K562 (cell line): ENCODE data around the gene SNUPN. TPM values are rescaled to one million over a fixed set of nuclear protein-coding genes. Genes with fewer than 3 reads are reported as not detected.

Experiments
- CBFB ChIP-seq: sonication (generic); formaldehyde crosslinking; IDR thresholded peaks from 2 replicates; pipeline ENCODE4 v1.4.0; 2020; ENCODE audit warnings: mild to moderate bottlenecking, missing genetic modification reagents
- CREBBP ChIP-seq: IDR thresholded peaks from one replicate; pipeline ENCODE4 v1.6.1; 2012; ENCODE audit warnings: low read depth, mild to moderate bottlenecking, control low read depth, inconsistent platforms, low read length
- CTCF ChIP-seq, 3 experiments: IDR thresholded peaks in 2 of 3; conservative IDR thresholded peaks in 1 of 3; 2 replicates each; pipeline ENCODE4 v1.5.1; 2011 to 2012; ENCODE audit warnings: low read length in 3 of 3, mild to moderate bottlenecking in 3 of 3, control low read depth in 2 of 3, improper control_type of control experiment in 1 of 3, inconsistent platforms in 1 of 3, low read depth in 1 of 3, mixed read lengths in 1 of 3, moderate library complexity in 1 of 3; ENCODE audit not compliant: insufficient read depth in 2 of 3
- HDAC1 ChIP-seq, 2 experiments: fragments of 450-650 bp; IDR thresholded peaks; 2 replicates each; pipeline ENCODE4 v1.6.1; 2016 to 2017; ENCODE audit warnings: inconsistent platforms in 1 of 2, mild to moderate bottlenecking in 1 of 2, moderate library complexity in 1 of 2
- PRMT5 ChIP-seq: sonication (generic); formaldehyde crosslinking; IDR thresholded peaks from 2 replicates; pipeline ENCODE4 v1.5.0; 2020; ENCODE audit warnings: missing genetic modification reagents
- RAD21 ChIP-seq, 2 experiments: fragments of 250-450 bp in 1 of 2; fragments of 450-650 bp in 1 of 2; sonication (Bioruptor Pico) in 1 of 2; formaldehyde crosslinking in 1 of 2; IDR thresholded peaks in 1 of 2; conservative IDR thresholded peaks in 1 of 2; 2 replicates each; pipeline versions ENCODE4 v1.4.0 to v1.8.0; 2020 to 2022; ENCODE audit warnings: mild to moderate bottlenecking in 2 of 2, moderate library complexity in 1 of 2
- STAT5A ChIP-seq: IDR thresholded peaks from 2 replicates; pipeline ENCODE4 v1.6.1; 2012; ENCODE audit warnings: low read length, inconsistent platforms, borderline replicate concordance
- TGIF2 ChIP-seq: sonication (generic); formaldehyde crosslinking; IDR thresholded peaks from 2 replicates; pipeline ENCODE4 v1.8.1; 2022; ENCODE audit warnings: mild to moderate bottlenecking, missing genetic modification reagents, moderate library complexity
- ZNF224 ChIP-seq: sonication (generic); formaldehyde crosslinking; IDR thresholded peaks from 2 replicates; pipeline ENCODE4 v1.8.0; 2022; ENCODE audit warnings: mild to moderate bottlenecking, missing genetic modification reagents
- ZNF445 ChIP-seq: fragments of 250-450 bp; sonication (Bioruptor Pico); IDR thresholded peaks from 2 replicates; pipeline ENCODE4 v1.4.0; 2020; ENCODE audit warnings: low read depth, mild to moderate bottlenecking, moderate library complexity
- ZNF696 ChIP-seq: fragments of 250-450 bp; sonication (Bioruptor Pico); conservative IDR thresholded peaks from 2 replicates; pipeline ENCODE4 v1.4.0; 2020; ENCODE audit warnings: mild to moderate bottlenecking, moderate library complexity
- ZZZ3 ChIP-seq: fragments of 450-650 bp; IDR thresholded peaks from 2 replicates; pipeline ENCODE4 v1.6.1; 2016; ENCODE audit warnings: antibody characterized with exemption, mild to moderate bottlenecking, moderate library complexity
- polyA plus RNA-seq, 8 experiments: library from polyadenylated mRNA; depleted of rRNA in 4 of 8; stranded (reverse) in 5 of 8; unstranded in 3 of 8; fragments of >200 nt; fragmentation: Nextera tagmentation in 2 of 8; fragmentation: Illumina TruSeq in 1 of 8; extraction: Ambion mirVana in 2 of 8; extraction: Trizol in 1 of 8; gene quantifications; 2 replicates each; pipeline versions ENCODE4 v1.2.1 to v1.2.3, GENCODE V29; 2011 to 2014; ENCODE audit warnings: inconsistent platforms in 1 of 8, missing spikeins in 1 of 8
- total RNA-seq, 7 experiments: library from RNA; depleted of rRNA in 6 of 7; stranded (reverse); fragments of >200 nt in 6 of 7; fragmentation: Illumina TruSeq in 2 of 7; extraction: Trizol in 2 of 7; gene quantifications; 2 replicates each; pipeline versions ENCODE4 v1.2.1 to v1.2.3, GENCODE V29; 2011 to 2021; ENCODE audit warnings: low replicate concordance in 1 of 7
- TF ChIP-seq, protein P1 (sequence below), 3 experiments: fragments of 200-800 bp in 1 of 3; fragments of 250-450 bp in 1 of 3; fragments of 450-650 bp in 1 of 3; sonication (Bioruptor Pico) in 1 of 3; sonication (Bioruptor generic) in 1 of 3; formaldehyde crosslinking in 1 of 3; IDR thresholded peaks; 2 replicates each; pipeline versions ENCODE4 v1.6.1 to v1.8.0; 2016 to 2022; ENCODE audit warnings: mild to moderate bottlenecking in 2 of 3, missing genetic modification characterization in 2 of 3, missing compliant biosample characterization in 1 of 3, moderate library complexity in 1 of 3
- TF ChIP-seq, protein P2 (sequence below): fragments of 250-450 bp; sonication (Bioruptor Pico); IDR thresholded peaks from 2 replicates; pipeline ENCODE4 v1.5.0; 2020; ENCODE audit warnings: mild to moderate bottlenecking, borderline replicate concordance
- TF ChIP-seq, protein P3 (sequence below): fragments of 450-650 bp; IDR thresholded peaks from 2 replicates; pipeline ENCODE4 v1.6.1; 2014; ENCODE audit warnings: low read depth, mild to moderate bottlenecking, moderate library complexity, borderline replicate concordance

SNUPN gene
- total and polyA plus RNA-seq, 9 of the 15 experiments (the other 6 are each of a cell fraction or from before 2014, with no cell fraction given), result 32.2 to 78.3 (median 40.0) TPM

DNA sequence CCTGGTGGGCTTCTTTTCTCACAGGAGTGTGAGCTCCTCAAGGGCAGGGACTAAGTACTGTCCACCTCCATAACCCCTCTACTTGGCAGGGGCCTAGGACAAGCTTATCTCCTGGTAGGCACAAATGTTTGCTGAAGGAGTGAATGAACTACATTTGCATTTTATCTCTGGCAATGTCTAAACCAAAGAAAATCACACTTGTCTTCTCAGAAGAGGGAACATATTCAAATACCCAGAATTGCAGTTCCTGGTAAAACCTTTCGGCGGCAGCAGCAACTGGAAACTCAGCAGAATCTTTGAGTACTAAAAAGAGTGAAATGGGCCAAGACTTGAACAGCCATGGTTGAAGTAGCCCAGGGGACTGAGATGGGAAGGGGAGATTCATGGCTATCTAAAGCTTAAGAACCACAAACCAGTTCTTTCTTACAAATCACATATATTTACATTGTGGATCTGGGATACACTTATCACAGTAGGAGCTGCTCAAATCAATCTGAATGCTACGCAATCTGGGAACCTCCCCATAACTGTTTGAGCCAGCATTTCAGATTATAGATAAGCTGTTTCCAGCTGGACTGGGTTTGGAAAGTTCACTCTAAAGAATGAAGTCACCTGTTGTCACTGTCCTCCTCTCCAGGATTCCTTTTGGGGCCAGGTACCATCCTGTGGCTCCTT is 27.7 kb downstream of the SNUPN start (continued):
- TF ChIP-seq, protein P1, sequence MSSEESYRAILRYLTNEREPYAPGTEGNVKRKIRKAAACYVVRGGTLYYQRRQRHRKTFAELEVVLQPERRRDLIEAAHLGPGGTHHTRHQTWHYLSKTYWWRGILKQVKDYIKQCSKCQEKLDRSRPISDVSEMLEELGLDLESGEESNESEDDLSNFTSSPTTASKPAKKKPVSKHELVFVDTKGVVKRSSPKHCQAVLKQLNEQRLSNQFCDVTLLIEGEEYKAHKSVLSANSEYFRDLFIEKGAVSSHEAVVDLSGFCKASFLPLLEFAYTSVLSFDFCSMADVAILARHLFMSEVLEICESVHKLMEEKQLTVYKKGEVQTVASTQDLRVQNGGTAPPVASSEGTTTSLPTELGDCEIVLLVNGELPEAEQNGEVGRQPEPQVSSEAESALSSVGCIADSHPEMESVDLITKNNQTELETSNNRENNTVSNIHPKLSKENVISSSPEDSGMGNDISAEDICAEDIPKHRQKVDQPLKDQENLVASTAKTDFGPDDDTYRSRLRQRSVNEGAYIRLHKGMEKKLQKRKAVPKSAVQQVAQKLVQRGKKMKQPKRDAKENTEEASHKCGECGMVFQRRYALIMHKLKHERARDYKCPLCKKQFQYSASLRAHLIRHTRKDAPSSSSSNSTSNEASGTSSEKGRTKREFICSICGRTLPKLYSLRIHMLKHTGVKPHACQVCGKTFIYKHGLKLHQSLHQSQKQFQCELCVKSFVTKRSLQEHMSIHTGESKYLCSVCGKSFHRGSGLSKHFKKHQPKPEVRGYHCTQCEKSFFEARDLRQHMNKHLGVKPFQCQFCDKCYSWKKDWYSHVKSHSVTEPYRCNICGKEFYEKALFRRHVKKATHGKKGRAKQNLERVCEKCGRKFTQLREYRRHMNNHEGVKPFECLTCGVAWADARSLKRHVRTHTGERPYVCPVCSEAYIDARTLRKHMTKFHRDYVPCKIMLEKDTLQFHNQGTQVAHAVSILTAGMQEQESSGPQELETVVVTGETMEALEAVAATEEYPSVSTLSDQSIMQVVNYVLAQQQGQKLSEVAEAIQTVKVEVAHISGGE (CRISPR knock-in tag; IDR thresholded peaks at IDR 0.05), result no peak
- TF ChIP-seq, protein P2, sequence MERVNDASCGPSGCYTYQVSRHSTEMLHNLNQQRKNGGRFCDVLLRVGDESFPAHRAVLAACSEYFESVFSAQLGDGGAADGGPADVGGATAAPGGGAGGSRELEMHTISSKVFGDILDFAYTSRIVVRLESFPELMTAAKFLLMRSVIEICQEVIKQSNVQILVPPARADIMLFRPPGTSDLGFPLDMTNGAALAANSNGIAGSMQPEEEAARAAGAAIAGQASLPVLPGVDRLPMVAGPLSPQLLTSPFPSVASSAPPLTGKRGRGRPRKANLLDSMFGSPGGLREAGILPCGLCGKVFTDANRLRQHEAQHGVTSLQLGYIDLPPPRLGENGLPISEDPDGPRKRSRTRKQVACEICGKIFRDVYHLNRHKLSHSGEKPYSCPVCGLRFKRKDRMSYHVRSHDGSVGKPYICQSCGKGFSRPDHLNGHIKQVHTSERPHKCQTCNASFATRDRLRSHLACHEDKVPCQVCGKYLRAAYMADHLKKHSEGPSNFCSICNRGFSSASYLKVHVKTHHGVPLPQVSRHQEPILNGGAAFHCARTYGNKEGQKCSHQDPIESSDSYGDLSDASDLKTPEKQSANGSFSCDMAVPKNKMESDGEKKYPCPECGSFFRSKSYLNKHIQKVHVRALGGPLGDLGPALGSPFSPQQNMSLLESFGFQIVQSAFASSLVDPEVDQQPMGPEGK (CRISPR knock-in tag), result no peak
- TF ChIP-seq CTCF (IDR thresholded peaks at IDR 0.05 in 2 of 3, conservative IDR thresholded peaks at IDR 0.05 in 1 of 3; ENCODE audit: insufficient read depth in 2 of 3, low read depth in 1 of 3, low read length in 3 of 3) (peak; percentile 47 to 60 (median 60); a peak in 5 of 6 replicates), ZZZ3 (no peak), ZNF224 (CRISPR knock-in tag) (no peak), TGIF2 (CRISPR knock-in tag) (no peak), RAD21 (CRISPR knock-in tag; conservative IDR thresholded peaks at IDR 0.05 in 1 of 2, IDR thresholded peaks at IDR 0.05 in 1 of 2) (peak; percentile 32 to 54; a peak in 3 of 4 replicates), CBFB (CRISPR knock-in tag) (no peak), PRMT5 (CRISPR knock-in tag) (no peak), ZNF445 (no peak), ZNF696 (CRISPR knock-in tag) (no peak), HDAC1 (IDR thresholded peaks at IDR 0.05) (peak in 1 of 2 experiments; percentile 74; a peak in 2 of 4 replicates), STAT5A (peak; percentile 66), CREBBP (no peak)
- TF ChIP-seq, protein P3, sequence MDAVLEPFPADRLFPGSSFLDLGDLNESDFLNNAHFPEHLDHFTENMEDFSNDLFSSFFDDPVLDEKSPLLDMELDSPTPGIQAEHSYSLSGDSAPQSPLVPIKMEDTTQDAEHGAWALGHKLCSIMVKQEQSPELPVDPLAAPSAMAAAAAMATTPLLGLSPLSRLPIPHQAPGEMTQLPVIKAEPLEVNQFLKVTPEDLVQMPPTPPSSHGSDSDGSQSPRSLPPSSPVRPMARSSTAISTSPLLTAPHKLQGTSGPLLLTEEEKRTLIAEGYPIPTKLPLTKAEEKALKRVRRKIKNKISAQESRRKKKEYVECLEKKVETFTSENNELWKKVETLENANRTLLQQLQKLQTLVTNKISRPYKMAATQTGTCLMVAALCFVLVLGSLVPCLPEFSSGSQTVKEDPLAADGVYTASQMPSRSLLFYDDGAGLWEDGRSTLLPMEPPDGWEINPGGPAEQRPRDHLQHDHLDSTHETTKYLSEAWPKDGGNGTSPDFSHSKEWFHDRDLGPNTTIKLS, result no peak
